K562 (cell line): ENCODE data around the gene KRTAP26-1.

Experiments used
- BHLHE40 ChIP-seq: IDR thresholded peaks from 2 replicates; pipeline ENCODE4 v1.6.1; 2011; ENCODE audit warnings: low read length, improper control_type of control experiment
- CTCF ChIP-seq, 3 experiments: IDR thresholded peaks in 2 of 3; conservative IDR thresholded peaks in 1 of 3; 2 replicates each; pipeline ENCODE4 v1.5.1; 2011 to 2012; ENCODE audit warnings: low read length in 3 of 3, mild to moderate bottlenecking in 3 of 3, control low read depth in 2 of 3, improper control_type of control experiment in 1 of 3, inconsistent platforms in 1 of 3, low read depth in 1 of 3, mixed read lengths in 1 of 3, moderate library complexity in 1 of 3; ENCODE audit not compliant: insufficient read depth in 2 of 3
- EP300 ChIP-seq: IDR thresholded peaks from 2 replicates; pipeline ENCODE4 v1.6.1; 2012; ENCODE audit warnings: low read length, improper control_type of control experiment
- HOMEZ ChIP-seq: fragments of 250-450 bp; sonication (Bioruptor Pico); IDR thresholded peaks from 2 replicates; pipeline ENCODE4 v1.4.0; 2020; ENCODE audit warnings: mild to moderate bottlenecking, moderate library complexity
- KAT2B ChIP-seq: IDR thresholded peaks from one replicate; pipeline ENCODE4 v1.6.1; 2012; ENCODE audit warnings: low read depth, mild to moderate bottlenecking, control low read depth, inconsistent platforms, low read length, moderate library complexity
- RBM25 ChIP-seq: fragments of 200-400 bp; formaldehyde crosslinking; IDR thresholded peaks from 2 replicates; pipeline ENCODE4 v1.6.1; 2018; ENCODE audit warnings: low read length, low read depth, moderate library complexity; ENCODE audit not compliant: severe bottlenecking
- SAFB2 ChIP-seq: fragments of 200-400 bp; formaldehyde crosslinking; IDR thresholded peaks from 2 replicates; pipeline ENCODE4 v1.6.1; 2018; ENCODE audit warnings: borderline replicate concordance, low read length, low read depth, moderate library complexity; ENCODE audit not compliant: severe bottlenecking
- SMAD4 ChIP-seq: fragments of 250-450 bp; sonication (Bioruptor Pico); conservative IDR thresholded peaks from 2 replicates; pipeline ENCODE4 v1.8.0; 2021; ENCODE audit warnings: inconsistent platforms, mild to moderate bottlenecking, moderate library complexity
- SP1 ChIP-seq: sonication (generic); formaldehyde crosslinking; IDR thresholded peaks from 2 replicates; pipeline ENCODE4 v1.8.1; 2022; ENCODE audit warnings: mild to moderate bottlenecking, missing genetic modification reagents
- STAT6 ChIP-seq: sonication (generic); formaldehyde crosslinking; IDR thresholded peaks from 2 replicates; pipeline ENCODE4 v1.8.1; 2023; ENCODE audit warnings: mild to moderate bottlenecking, missing genetic modification reagents
- ZBTB1 ChIP-seq: sonication (generic); formaldehyde crosslinking; IDR thresholded peaks from 2 replicates; pipeline ENCODE4 v1.8.1; 2023; ENCODE audit warnings: missing genetic modification reagents, low read depth, mild to moderate bottlenecking, borderline replicate concordance
- ZNF121 ChIP-seq: sonication (generic); formaldehyde crosslinking; conservative IDR thresholded peaks from 2 replicates; pipeline ENCODE4 v1.8.0; 2022; ENCODE audit warnings: missing genetic modification reagents
- ZNF408 ChIP-seq: fragments of 250-450 bp; sonication (Bioruptor Pico); IDR thresholded peaks from 2 replicates; pipeline ENCODE4 v1.4.0; 2020; ENCODE audit warnings: low read depth, mild to moderate bottlenecking, moderate library complexity

GRCh38 chr21:30332681-30333080 lies 12.6 kb upstream of the KRTAP26-1 start:
- TF ChIP-seq HOMEZ (CRISPR knock-in tag), result no peak
- no peak for TF ChIP-seq STAT6
- no peak for TF ChIP-seq KAT2B
- no peak for TF ChIP-seq SMAD4 (CRISPR knock-in tag)
- TF ChIP-seq ZBTB1 (CRISPR knock-in tag), result no peak
- no peak for TF ChIP-seq SAFB2
- no peak for TF ChIP-seq RBM25
- TF ChIP-seq ZNF121, result no peak
- no peak for TF ChIP-seq ZNF408
- no peak for TF ChIP-seq BHLHE40
- no peak for TF ChIP-seq CTCF (IDR thresholded peaks at IDR 0.05 in 2 of 3, conservative IDR thresholded peaks at IDR 0.05 in 1 of 3; ENCODE audit: insufficient read depth in 2 of 3, low read depth in 1 of 3, low read length in 3 of 3)
- no peak for TF ChIP-seq EP300
- TF ChIP-seq SP1, result no peak
